ENCODE results near the gene PIGU.

DNA sequence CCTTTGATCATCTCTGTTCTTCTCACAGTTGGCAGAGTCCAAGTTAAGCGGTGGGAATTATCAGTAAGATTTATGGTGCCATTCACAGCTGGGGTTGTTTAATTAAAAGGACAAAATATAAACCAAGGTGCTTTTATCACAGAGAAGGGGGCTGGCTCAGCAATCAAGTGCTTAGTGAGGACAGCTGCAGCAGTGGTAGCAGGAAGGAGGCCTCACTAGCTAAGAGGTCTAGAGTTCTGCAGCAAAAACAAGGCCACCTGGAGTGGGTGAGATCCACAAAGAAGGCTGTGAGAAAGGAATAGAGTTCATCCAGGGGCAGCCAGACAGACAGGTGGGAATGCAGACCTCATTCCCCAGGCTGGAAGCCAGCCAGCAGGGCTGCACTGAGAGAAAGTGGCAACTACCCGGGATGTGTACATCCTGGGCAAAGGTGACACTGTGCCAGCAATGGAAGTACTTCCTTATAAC lies 37.1 kb downstream of the PIGU start:
- TF ChIP-seq, protein P1, sequence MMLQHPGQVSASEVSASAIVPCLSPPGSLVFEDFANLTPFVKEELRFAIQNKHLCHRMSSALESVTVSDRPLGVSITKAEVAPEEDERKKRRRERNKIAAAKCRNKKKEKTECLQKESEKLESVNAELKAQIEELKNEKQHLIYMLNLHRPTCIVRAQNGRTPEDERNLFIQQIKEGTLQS (CRISPR knock-in tag; IDR thresholded peaks at IDR 0.05): no peak
- TF ChIP-seq, protein P2, sequence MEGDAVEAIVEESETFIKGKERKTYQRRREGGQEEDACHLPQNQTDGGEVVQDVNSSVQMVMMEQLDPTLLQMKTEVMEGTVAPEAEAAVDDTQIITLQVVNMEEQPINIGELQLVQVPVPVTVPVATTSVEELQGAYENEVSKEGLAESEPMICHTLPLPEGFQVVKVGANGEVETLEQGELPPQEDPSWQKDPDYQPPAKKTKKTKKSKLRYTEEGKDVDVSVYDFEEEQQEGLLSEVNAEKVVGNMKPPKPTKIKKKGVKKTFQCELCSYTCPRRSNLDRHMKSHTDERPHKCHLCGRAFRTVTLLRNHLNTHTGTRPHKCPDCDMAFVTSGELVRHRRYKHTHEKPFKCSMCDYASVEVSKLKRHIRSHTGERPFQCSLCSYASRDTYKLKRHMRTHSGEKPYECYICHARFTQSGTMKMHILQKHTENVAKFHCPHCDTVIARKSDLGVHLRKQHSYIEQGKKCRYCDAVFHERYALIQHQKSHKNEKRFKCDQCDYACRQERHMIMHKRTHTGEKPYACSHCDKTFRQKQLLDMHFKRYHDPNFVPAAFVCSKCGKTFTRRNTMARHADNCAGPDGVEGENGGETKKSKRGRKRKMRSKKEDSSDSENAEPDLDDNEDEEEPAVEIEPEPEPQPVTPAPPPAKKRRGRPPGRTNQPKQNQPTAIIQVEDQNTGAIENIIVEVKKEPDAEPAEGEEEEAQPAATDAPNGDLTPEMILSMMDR (CRISPR knock-in tag; IDR thresholded peaks at IDR 0.05): no peak
- TF ChIP-seq SIN3A (IDR thresholded peaks at IDR 0.05; ENCODE audit: borderline replicate concordance, low read depth, low read length): no peak
- no peak for TF ChIP-seq ZNF530 (CRISPR knock-in tag; IDR thresholded peaks at IDR 0.05; ENCODE audit: low read depth)
- TF ChIP-seq ASH2L (IDR thresholded peaks at IDR 0.05; ENCODE audit: insufficient read length, low read depth, low read length): no peak
- no peak for TF ChIP-seq PRPF4 (IDR thresholded peaks at IDR 0.05; ENCODE audit: low read depth, low read length, poor library complexity, severe bottlenecking)
- no peak for TF ChIP-seq POLR2A (IDR thresholded peaks at IDR 0.05; ENCODE audit: insufficient read depth in 1 of 2, low read depth in 2 of 2, low read length in 2 of 2)
